HUES64 (cell line): ENCODE data around the gene PABPC1L.

Experiments used
- H3K27ac ChIP-seq: 2 replicates; pipeline ENCODE4 v1.7.0; 2013; ENCODE audit warnings: low read depth, low read length, inconsistent platforms
- H3K27me3 ChIP-seq: 2 replicates; pipeline ENCODE4 v1.6.1; 2013; ENCODE audit warnings: mild to moderate bottlenecking, low read length; ENCODE audit not compliant: insufficient read depth
- H3K36me3 ChIP-seq: 2 replicates; pipeline ENCODE4 v1.6.1; 2013; ENCODE audit warnings: mild to moderate bottlenecking, low read length; ENCODE audit not compliant: insufficient read depth
- H3K4me1 ChIP-seq: 2 replicates; pipeline ENCODE4 v1.6.1; 2013; ENCODE audit warnings: mild to moderate bottlenecking, low read length, moderate library complexity; ENCODE audit not compliant: insufficient read depth
- H3K4me3 ChIP-seq: 2 replicates; pipeline ENCODE4 v1.5.1; 2013; ENCODE audit warnings: mild to moderate bottlenecking, low read length, moderate library complexity
- H3K9ac ChIP-seq: 2 replicates; pipeline ENCODE4 v1.6.1; 2013; ENCODE audit warnings: mild to moderate bottlenecking, low read depth, low read length
- H3K9me3 ChIP-seq: 2 replicates; pipeline ENCODE4 v1.6.1; 2013; ENCODE audit warnings: low read depth, low read length; ENCODE audit not compliant: insufficient read depth
- WGBS: fragments of 150-250, 120-280 bp; methylation state at CpG from one replicate; pipeline ENCODE4 v1.1.7; 2013; ENCODE audit warnings: missing lambda C conversion rate; 5-methylcytosine and 5-hydroxymethylcytosine counted together

PABPC1L gene

DNA sequence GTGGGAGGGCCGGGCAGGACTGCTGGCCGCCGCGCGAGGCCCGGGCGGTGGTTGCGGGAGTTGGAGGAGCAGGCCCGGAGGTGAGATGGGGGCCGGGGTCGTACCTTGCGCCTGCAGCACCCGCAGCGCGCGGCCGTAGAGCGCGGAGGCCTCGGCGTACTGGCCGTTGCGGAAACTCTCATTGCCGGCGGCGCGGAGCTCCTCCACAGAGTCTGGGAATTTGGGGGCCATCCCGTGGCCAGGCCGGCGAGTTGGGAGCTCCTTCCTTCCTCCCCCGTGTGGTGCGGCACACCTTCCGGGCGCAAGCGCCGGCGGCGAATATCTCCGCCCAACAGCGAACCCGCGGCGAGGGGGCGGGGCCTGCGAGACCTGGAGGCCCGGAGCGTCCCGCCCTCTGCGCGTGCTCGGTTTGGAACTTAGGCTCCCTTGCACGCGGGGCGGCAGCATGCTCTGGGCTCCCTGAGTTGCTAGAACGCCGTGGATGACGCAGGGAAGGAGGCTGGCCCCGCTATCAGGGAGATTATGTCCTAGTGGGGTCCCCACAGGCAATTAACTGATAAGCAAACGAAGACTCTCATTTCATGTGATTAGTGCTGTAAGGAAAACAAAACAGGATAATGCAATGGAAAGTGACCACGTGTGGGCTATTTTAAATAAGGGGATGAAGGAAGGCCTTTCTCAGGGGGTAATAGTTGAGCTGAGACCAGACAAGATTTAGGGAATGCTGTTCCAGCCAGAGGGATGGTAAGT is 50.4 kb downstream of the PABPC1L start, which contains the start of gene TOMM34:
TOMM34 (minus strand) TSS at position 295 of the 750 bp plus-strand sequence; CDS start at position 231, 64 bp downstream.
- Histone ChIP-seq H3K9me3 (no peaks in the 10 kb centered on the region), H3K27me3 (peaks cover 37% of the 10 kb centered on the region), H3K27ac (no peak within 1 kb of the TSS; the same call in 1 of the 2 replicates), H3K4me1 (peaks cover 23% of the 10 kb centered on the region), H3K36me3 (peaks cover 20% of the 10 kb centered on the region), H3K4me3 (peak within 1 kb of the TSS; percentile 77), H3K9ac (peak within 1 kb of the TSS; percentile 75)
- under 1% methylated on average over 60 of the region's 60 CpGs for WGBS

DNA sequence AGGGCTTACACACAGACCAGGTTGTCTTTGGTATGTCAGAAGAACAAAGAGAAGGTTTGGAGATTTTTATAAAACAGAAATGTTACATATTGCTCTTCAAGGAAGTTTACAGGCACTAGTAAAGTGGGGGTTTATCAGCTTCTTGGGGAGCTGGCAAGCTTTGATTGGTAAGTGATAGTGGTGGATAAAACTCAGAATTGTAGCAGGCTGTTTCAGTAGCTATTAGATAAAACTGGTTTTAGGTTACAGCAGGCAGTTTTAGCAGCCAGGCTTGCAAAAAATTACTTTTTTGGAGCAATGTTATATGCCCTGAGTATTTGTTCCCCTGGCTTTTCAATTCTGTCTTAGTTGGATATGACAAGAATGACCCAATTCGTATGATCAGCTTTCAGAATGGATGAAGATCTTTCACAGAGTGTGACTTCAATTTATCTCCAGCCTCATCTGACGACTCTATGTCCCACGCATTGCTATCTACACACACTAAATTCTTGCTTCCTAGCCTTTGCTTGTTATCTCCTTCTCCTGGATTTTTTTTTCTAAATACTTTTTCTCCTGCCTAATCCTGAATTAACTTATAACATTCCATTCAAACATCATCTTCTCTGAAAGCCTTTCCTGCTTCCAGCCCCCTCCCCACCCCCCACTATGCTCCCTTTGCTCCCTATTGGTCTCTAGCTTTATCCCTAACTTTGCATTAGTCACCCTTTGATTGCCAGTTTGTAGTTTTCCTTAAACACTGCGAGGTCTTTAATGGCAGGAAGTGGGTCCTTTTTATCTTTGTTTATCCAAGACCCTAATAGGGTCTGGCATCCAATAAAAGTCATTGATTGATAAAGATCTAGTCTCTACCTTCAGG is 51.4 kb downstream of the PABPC1L start:
- 27% methylated on average over 4 of the region's 4 CpGs for WGBS
- H3K27me3 ChIP-seq, result peaks cover 39% of the 10 kb centered on the region
- H3K9me3 ChIP-seq, result no peaks in the 10 kb centered on the region
- H3K4me1 ChIP-seq, result peaks cover 23% of the 10 kb centered on the region
- no peak overlapping the region for H3K27ac ChIP-seq
- peak overlapping the region; percentile 77; the same call in 1 of the 2 replicates for H3K4me3 ChIP-seq
- H3K36me3 ChIP-seq, result peaks cover 11% of the 10 kb centered on the region
- no peak overlapping the region for H3K9ac ChIP-seq

DNA sequence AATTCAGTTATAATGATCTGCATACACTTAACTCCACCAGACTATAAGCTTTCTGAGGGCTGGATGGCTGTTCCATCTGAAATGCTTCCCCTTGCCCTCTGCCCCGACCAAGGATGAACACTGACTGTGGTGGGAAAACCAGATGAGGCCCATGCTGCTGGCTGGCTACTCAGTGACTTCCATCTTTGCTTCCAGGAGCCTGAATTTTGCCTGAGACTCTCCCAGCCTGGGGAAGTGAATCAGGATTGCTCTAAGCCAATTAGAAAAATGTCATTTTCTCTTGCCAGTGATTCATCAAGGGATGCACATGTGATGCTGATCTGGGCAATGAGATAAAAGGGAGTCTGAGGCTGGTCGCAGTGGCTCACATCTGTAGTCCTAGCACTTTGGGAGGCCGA is 52.0 kb downstream of the PABPC1L start:
- Histone ChIP-seq H3K4me3 (no peak overlapping the region), H3K36me3 (peaks cover 7% of the 10 kb centered on the region), H3K27ac (no peak overlapping the region), H3K9ac (no peak overlapping the region), H3K27me3 (peaks cover 39% of the 10 kb centered on the region), H3K9me3 (no peaks in the 10 kb centered on the region), H3K4me1 (peaks cover 23% of the 10 kb centered on the region)
- WGBS, result 64% methylated on average over 3 of the region's 3 CpGs

DNA sequence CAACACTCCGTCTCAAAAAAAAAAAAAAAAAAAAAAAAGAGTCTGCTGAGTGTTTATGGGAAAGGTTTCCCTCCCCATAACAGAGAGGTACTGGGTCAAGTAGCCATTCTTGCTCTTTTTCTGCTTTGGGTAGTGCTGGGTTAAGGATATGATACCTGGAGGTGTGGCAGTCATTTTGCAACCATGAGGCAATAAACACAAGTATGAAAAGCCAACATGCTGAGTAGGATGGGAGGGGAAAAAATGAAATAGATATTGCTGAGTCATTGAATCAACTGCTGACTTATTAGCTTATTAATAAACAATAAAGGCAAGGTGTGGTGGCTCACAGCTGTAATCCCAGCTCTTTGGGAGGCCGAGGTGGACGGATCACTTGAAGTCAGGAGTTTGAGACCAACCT is 52.6 kb downstream of the PABPC1L start:
- Histone ChIP-seq H3K4me1 (peaks cover 28% of the 10 kb centered on the region), H3K27ac (no peak overlapping the region)

DNA sequence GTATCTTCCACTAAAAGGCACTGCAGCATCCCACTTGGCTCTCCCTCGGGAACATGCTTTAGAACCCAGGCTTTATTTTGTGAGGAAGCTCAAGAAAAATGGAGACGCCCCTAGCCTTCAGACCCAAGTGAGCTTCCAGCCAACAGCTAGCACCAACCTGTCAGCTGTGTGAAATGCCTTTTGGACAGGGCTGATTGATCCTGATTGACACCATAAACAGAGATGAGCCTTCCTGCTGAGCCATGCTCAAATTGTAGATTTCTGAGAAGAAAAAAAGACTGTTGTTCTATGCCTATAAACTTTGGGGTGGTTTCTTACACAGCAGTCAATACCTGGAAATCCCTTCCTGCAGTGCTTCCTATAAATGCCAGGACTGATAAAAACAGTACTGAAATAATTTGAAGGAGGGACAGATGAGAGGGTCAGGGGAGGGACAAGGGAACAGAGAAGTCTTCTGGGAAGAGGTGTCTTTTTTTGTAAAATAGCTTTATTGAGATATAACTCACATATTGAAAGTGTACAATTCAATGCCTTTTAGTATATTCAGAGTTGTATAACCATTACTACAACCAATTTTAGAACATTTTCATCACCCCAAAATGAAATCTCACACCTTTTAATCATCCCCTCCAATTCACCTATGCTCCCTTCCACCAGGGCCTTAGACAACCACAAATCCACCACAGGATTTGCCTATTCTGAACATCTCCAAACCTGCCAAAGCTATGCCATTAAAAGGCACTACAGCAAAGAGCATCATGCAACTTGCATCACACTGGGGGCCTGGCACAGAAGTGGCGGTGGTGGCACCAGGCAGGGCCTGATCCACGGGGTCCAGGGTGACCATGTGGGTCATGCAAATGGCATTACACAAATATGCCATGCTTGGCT is 53.7 kb downstream of the PABPC1L start:
- no peaks in the 10 kb centered on the region for H3K9me3 ChIP-seq
- H3K9ac ChIP-seq, result no peak overlapping the region
- no peak overlapping the region for H3K4me3 ChIP-seq
- H3K27me3 ChIP-seq, result peaks cover 39% of the 10 kb centered on the region
- H3K27ac ChIP-seq, result no peak overlapping the region
- H3K4me1 ChIP-seq, result peaks cover 30% of the 10 kb centered on the region
- no peaks in the 10 kb centered on the region for H3K36me3 ChIP-seq
- 82% methylated on average over 4 of the region's 4 CpGs for WGBS

More for the DNA sequence above, 52.6 kb downstream of the PABPC1L start:
- peaks cover 7% of the 10 kb centered on the region for H3K36me3 ChIP-seq
- no peak overlapping the region for H3K9ac ChIP-seq
- peaks cover 39% of the 10 kb centered on the region for H3K27me3 ChIP-seq
- H3K9me3 ChIP-seq, result no peaks in the 10 kb centered on the region
- 97% methylated on average over 3 of the region's 3 CpGs for WGBS
- no peak overlapping the region for H3K4me3 ChIP-seq

DNA sequence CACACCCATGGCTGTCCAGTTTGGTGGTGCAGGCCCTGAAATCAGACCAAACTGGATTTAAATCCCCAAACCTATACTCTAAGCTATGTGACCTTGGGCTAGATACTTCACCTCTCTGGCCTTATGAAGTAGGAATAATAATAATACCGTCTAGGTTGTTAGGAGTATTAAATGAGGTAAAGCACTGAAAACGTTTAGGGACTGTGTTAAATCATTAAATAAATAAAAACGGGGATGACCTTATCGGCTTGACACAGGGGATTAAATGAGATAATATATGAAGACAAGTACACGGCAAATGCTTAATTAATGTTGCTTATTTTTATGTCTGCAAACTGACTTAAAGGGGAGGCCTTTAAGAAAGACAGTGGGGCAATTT is 55.8 kb downstream of the PABPC1L start:
- peaks cover 19% of the 10 kb centered on the region for H3K4me1 ChIP-seq
- H3K36me3 ChIP-seq, result no peaks in the 10 kb centered on the region
- WGBS, result 73% methylated on average over 5 of the region's 5 CpGs
- H3K4me3 ChIP-seq, result peak overlapping the region; percentile 91
- H3K27me3 ChIP-seq, result peaks cover 39% of the 10 kb centered on the region
- H3K27ac ChIP-seq, result no peak overlapping the region
- no peaks in the 10 kb centered on the region for H3K9me3 ChIP-seq
- peak overlapping the region; percentile 43; the same call in 1 of the 2 replicates for H3K9ac ChIP-seq

DNA sequence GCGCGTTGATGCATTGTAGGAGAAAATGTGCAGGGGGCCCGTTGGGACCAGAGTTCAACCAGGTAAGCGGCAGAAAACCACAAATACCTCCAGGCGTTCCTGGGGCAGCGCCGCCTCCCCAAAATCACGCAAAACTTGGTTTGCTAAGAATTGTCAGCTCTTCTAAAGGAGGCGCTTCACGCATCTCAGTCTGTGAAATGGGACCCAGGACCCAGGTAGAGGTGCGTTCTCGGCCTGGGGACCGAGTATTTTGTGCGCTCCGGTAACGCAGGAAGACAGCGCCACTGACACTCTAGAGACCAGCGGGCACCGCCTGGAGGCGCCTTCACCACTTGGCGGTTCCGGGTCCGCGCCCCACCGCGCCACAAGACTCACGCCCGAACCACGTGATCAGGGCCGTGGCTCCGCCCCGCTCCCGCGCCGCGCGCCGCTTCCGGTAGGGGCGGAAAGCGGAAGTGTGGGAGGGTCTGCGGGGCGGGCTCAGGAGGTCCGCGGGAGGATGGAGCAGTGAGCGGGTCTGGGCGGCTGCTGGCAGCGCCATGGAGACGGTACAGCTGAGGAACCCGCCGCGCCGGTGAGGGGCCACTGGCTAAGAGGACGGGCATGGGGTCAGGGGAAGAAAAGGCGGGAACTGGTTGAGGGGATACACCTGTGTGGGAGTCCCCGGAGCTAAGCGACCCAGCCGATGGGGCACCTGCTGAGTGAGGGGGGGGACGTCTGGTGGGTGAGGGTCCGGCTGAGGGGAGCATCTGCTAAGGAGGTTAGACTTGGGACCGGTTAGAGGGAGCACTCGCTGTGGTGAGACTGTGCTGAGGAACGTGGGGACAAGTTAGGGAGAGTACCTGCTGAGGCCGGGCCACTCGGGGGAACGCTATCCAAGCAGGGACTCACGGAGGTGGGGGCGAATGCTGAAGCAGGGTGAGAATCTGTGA is 56.4 kb downstream of the PABPC1L start, which contains the start of gene STK4:
STK4 (plus strand) TSS at position 483 of the 932 bp plus-strand sequence; CDS start at position 540, 57 bp downstream.
- Histone ChIP-seq H3K27me3 (peaks cover 33% of the 10 kb centered on the region), H3K36me3 (no peaks in the 10 kb centered on the region), H3K4me3 (peak within 1 kb of the TSS; percentile 91), H3K9ac (peak within 1 kb of the TSS; percentile 77), H3K4me1 (peaks cover 13% of the 10 kb centered on the region), H3K27ac (peak within 1 kb of the TSS; percentile 33; the same call in 1 of the 2 replicates), H3K9me3 (no peaks in the 10 kb centered on the region)
- WGBS, result 2% methylated on average over 68 of the region's 68 CpGs

DNA sequence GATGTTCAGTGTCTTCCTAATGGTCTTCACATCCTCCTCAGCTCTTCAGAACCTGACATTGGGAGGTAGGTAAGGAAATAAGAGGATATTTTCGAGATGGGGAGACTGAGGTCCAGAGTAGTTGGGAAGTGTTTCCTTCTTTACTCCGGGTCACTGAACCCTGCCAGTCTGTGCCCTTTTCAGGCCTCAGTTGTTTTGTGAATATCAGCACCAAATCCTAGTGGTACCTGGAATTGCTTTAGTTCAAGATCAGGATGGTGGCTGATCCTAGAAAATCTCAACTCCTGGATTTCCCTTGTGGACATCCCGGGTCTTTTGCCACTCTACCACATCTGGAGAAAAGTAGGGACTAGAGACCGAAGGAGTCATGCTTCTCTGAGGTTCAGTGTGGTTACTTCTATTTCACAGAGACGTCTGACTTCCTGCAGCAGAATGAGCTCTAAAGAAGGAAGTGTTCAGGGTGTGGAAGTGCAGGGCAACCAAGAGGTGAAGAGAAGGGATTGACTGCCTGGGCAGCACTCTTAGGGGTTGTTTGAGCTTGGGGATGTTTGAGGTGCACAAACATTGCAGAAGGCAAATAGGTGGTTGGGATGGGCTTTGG is 57.4 kb downstream of the PABPC1L start:
- H3K9me3 ChIP-seq, result no peaks in the 10 kb centered on the region
- peaks cover 6% of the 10 kb centered on the region for H3K36me3 ChIP-seq
- no peak overlapping the region for H3K27ac ChIP-seq
- H3K4me3 ChIP-seq, result peak overlapping the region; percentile 91
- H3K27me3 ChIP-seq, result peaks cover 30% of the 10 kb centered on the region
- WGBS, result 47% methylated on average over 5 of the region's 5 CpGs
- H3K4me1 ChIP-seq, result peaks cover 6% of the 10 kb centered on the region; the same call in 1 of the 2 replicates
- peak overlapping the region; percentile 77; the same call in 1 of the 2 replicates for H3K9ac ChIP-seq

DNA sequence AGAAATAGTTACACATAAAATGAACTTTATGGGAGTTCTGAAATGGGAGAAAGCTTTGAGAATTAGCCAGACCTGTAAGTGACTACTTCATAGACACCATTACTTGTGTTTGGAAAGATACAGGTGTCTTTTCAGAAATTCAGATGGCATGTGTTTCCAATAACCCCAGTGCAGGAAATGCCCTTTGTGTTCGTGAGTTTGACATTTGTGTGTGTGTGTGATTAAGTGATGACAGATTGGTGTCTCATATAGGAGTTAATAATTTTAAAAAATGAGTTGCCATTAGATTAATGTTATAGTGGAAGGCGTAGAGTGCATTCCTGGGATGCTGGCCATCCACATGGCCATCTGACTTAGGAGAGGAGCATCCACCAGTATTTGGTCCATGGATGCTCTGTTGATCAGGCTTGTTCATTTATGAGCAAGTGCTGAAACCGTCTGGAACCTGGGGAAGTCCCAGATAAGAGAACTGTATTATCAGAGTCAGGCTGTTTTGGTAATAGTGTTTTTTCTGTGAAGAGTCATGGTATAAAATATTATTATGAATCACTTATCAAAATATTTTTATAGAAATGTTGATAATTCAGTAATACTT is 59.5 kb downstream of the PABPC1L start:
- Histone ChIP-seq H3K27ac (no peak overlapping the region), H3K9me3 (no peaks in the 10 kb centered on the region), H3K4me3 (no peak overlapping the region), H3K9ac (no peak overlapping the region), H3K36me3 (peaks cover 27% of the 10 kb centered on the region), H3K27me3 (0 out of 2 replicates have a peak, but pooled peaks cover 11% of the 10 kb centered on the region), H3K4me1 (peaks cover 6% of the 10 kb centered on the region; the same call in 1 of the 2 replicates)
- 88% methylated on average over 3 of the region's 3 CpGs for WGBS
